ENCODE measurements around the gene MED9. TPM values are rescaled to one million over a fixed set of nuclear protein-coding genes. Genes with fewer than 3 reads are reported as not detected.

MED9 gene
- total RNA-seq, 1 donor from 2014 or later: 19.3 TPM

DNA sequence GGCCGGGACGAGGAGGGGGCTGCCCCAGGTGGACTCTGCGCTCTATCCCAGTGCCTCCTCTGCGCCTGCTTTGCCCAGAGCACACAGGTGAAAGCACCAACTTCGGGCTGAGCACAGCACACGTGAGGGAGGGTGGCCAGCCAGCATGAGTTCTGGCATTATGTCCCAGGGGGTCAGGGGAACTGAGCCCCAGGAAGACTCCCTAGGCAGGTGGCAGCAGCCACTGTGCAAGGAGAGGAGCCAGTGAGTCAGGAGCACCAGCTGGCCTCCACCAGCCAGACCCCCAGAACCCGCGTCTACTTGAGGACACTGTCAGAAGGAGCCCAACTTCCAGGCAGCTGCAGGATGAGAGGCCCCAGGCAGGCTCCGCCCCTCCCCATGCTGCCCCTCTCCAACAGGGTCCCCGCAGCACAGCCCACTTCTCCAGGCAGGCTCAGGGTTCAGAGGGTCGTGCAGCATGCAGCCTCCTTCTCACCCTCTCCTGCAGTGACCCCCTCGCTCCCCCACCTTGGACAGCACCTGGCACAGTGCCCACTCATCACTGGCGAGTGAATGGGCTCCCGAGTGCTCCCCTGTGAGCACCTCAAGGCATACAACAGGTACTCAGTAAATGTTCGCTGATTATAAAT is 63.6 kb downstream of the MED9 start:
- Mint-ChIP-seq H3K27me3 (no peaks in the 10 kb centered on the region), H3K4me1 (ENCODE audit: unreplicated experiment) (peaks cover 20% of the 10 kb centered on the region), H3K36me3 (peaks cover 3% of the 10 kb centered on the region), H3K9me3 (no peaks in the 10 kb centered on the region), H3K27ac (peak overlapping the region; percentile 9), H3K4me3 (no peak overlapping the region)
- no peak for DNase-seq (ENCODE audit: extremely low spot score, unreplicated experiment)
- TF ChIP-seq, protein P1, sequence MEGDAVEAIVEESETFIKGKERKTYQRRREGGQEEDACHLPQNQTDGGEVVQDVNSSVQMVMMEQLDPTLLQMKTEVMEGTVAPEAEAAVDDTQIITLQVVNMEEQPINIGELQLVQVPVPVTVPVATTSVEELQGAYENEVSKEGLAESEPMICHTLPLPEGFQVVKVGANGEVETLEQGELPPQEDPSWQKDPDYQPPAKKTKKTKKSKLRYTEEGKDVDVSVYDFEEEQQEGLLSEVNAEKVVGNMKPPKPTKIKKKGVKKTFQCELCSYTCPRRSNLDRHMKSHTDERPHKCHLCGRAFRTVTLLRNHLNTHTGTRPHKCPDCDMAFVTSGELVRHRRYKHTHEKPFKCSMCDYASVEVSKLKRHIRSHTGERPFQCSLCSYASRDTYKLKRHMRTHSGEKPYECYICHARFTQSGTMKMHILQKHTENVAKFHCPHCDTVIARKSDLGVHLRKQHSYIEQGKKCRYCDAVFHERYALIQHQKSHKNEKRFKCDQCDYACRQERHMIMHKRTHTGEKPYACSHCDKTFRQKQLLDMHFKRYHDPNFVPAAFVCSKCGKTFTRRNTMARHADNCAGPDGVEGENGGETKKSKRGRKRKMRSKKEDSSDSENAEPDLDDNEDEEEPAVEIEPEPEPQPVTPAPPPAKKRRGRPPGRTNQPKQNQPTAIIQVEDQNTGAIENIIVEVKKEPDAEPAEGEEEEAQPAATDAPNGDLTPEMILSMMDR (conservative IDR thresholded peaks at IDR 0.05): no peak

DNA sequence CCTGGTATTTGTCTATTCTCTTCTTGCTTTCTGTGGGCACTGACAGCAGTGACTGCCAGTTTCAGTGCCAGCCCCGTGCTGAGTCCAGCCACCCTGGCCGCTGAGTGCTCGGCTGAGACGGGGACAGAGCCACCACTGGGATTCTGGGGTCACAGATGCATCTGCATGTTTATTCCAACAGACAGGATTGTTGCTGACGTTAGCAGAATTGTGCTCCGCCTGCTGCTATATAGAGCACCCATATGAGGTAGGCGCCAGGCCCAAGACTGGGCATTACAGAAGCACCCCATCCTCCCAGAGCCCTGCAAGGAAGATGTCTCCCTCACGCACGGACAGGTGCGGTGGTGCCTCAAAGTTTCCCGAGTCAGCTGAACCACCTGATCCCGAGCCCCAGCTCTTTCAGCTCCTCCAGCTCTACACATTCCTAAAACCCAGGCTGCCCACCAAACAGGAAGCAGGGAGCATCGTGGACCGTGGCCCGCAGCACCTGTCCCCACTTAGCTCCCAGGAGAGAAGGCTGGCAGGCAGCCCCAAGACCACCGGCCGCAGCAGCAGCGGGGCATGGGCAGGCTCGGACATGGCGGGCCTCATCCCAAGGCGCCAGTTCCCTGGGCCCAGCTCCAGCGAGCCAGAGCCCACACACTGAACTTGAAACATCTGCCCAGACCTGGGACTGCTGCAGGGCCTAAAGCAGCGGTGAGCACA is 64.3 kb downstream of the MED9 start:
- Mint-ChIP-seq H3K27me3 (no peaks in the 10 kb centered on the region), H3K27ac (peak overlapping the region; percentile 9), H3K4me1 (ENCODE audit: unreplicated experiment) (peaks cover 20% of the 10 kb centered on the region), H3K9me3 (no peaks in the 10 kb centered on the region), H3K4me3 (no peak overlapping the region), H3K36me3 (peaks cover 3% of the 10 kb centered on the region)
- TF ChIP-seq, protein P1 (conservative IDR thresholded peaks at IDR 0.05): no peak
- DNase-seq (ENCODE audit: extremely low spot score, unreplicated experiment): no peak

DNA sequence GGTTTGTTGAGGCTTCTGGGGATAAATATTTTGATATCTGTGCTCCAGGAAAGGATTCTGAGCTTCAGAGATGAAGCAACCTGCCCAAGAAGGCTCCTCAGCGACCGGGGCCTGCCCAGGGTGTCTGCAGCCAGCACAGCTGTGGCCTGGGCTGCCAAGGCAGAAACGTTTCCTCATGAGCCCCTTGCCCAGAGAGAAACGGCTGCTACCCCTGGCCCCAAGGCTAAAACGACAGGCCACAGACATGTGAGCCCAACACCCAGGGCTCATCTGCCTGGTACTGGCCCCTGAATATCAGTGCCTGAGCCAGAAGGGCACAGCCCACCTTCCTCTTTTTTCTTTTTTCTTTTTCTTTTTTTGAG is 64.8 kb downstream of the MED9 start:
- Mint-ChIP-seq H3K9me3 (no peaks in the 10 kb centered on the region), H3K27ac (no peak overlapping the region), H3K4me3 (no peak overlapping the region), H3K27me3 (no peaks in the 10 kb centered on the region), H3K36me3 (peaks cover 3% of the 10 kb centered on the region), H3K4me1 (ENCODE audit: unreplicated experiment) (peaks cover 20% of the 10 kb centered on the region)
- TF ChIP-seq, protein P1 (conservative IDR thresholded peaks at IDR 0.05): no peak
- no peak for DNase-seq (ENCODE audit: extremely low spot score, unreplicated experiment)

Other genes starting within 250 kb of the MED9 start
- 55.8 and 60.9 TPM in 2 replicates for gene FLCN, start 239.8 kb upstream of the MED9 start, total RNA-seq (ENCODE audit: low replicate concordance)
- 59.0 and 63.1 TPM in 2 replicates for gene COPS3, start 195.8 kb upstream of the MED9 start, total RNA-seq (ENCODE audit: low replicate concordance)
- gene NT5M, start 173.6 kb upstream of the MED9 start, total RNA-seq (ENCODE audit: low replicate concordance): 0.90 and 5.9 TPM in 2 replicates
- 6.4 and 9.2 TPM in 2 replicates for gene RASD1, start 19.4 kb downstream of the MED9 start, total RNA-seq (ENCODE audit: low replicate concordance)
- gene PEMT, start 114.7 kb downstream of the MED9 start, total RNA-seq (ENCODE audit: low replicate concordance): 32.1 and 34.9 TPM in 2 replicates
- 61.1 and 61.3 TPM in 2 replicates for gene RAI1, start 204.5 kb downstream of the MED9 start, total RNA-seq (ENCODE audit: low replicate concordance)